Astrocyte of the spinal cord (primary cell): ENCODE measurements around the gene SPSB2.

Source experiments
- DNase-seq: peaks from one replicate; pipeline ENCODE4 v3.0.0; 2011; ENCODE audit warnings: low read depth, low spot score
- H3K4me3 ChIP-seq: 2 replicates; pipeline ENCODE4 v1.5.1; 2011; ENCODE audit warnings: low read depth, mild to moderate bottlenecking, low read length, moderate library complexity
- CTCF ChIP-seq: IDR thresholded peaks from 2 replicates; pipeline ENCODE4 v1.5.1; 2012; ENCODE audit warnings: low read depth, mild to moderate bottlenecking, low read length, inconsistent platforms
- in situ Hi-C: cut with HindIII; loops from 2 replicates; pipeline ENCODE4 v1.10.0; 2017; ENCODE audit warnings: low sequenced_read_pairs

SPSB2 gene

GRCh38 chr12:6861391-6861790 lies 11.7 kb downstream of the SPSB2 start:
- H3K4me3 ChIP-seq = no peak overlapping the region
- no peak for DNase-seq
- TF ChIP-seq CTCF = no peak
- in situ Hi-C loops = no loop called here

GRCh38 chr12:6860942-6861341 lies 12.2 kb downstream of the SPSB2 start:
- DNase-seq = no peak
- TF ChIP-seq CTCF = no peak
- in situ Hi-C loops = no loop called here
- no peak overlapping the region for H3K4me3 ChIP-seq

DNA sequence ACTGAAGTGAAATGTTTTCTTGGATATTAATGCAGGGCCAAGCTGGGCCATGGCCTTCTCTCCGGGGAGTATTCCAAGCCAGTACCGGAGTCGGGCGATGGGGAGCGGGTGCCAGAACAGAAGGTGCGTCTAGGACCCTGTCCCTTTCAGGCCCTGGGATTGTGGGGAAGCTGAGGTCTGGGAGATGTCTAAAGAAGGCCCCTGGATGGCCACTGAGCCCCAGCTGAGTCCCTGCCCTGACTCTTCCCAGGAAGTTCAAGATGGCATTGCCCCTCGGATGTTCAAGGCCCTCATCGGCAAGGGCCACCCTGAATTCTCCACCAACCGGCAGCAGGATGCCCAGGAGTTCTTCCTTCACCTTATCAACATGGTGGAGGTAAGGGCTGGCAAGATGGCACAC lies 13.0 kb downstream of the SPSB2 start:
- in situ Hi-C loops = no loop called here

DNA sequence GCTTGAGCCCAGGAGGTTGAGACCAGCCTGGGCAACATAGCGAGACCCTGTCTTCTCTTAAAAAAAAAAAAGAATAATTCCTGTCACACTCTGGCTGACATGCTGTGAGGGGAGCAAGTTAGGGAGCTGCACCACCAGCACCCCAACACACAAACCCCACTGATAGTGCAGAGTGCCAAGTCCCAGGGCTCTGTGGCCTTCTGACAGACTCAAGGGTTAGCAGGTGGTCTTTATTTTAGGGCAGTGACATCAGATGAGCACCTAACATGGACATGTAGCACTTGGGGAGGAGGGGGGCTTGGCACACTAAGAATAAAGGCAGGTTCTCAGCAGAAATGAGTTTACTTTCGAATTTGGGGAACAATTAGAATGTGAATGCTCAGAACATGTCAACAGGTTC lies 14.3 kb downstream of the SPSB2 start:
- TF ChIP-seq CTCF = no peak
- DNase-seq = no peak
- no peak overlapping the region for H3K4me3 ChIP-seq
- in situ Hi-C loops = no loop called here

More for the DNA sequence above, 13.0 kb downstream of the SPSB2 start:
- H3K4me3 ChIP-seq = no peak overlapping the region
- DNase-seq = no peak
- TF ChIP-seq CTCF = no peak

GRCh38 chr12:6855322-6855721 lies 17.8 kb downstream of the SPSB2 start:
- in situ Hi-C loops = no loop called here
- DNase-seq = no peak
- no peak overlapping the region for H3K4me3 ChIP-seq
- TF ChIP-seq CTCF = no peak

DNA sequence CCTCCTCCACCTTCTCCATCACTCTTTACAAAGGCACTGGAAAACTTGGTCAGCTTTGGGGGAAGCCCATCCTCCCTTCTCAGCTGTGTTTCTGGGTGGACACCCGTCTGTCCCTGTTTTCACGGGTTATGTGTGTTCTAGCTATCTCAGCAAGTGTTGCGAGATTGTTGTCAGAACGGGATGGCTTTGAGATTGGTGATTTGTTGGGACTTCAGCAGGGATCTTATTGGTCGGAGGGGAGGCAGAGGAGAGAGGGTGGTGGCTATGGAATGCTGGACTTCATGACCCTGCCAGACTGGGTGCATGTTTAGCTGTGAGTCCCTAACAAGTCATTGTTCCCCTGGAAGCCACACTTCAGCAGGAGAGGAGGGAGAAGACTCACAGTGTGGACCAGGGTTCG lies 19.1 kb downstream of the SPSB2 start:
- no peak for DNase-seq
- in situ Hi-C loops = no loop called here
- no peak overlapping the region for H3K4me3 ChIP-seq
- no peak for TF ChIP-seq CTCF

DNA sequence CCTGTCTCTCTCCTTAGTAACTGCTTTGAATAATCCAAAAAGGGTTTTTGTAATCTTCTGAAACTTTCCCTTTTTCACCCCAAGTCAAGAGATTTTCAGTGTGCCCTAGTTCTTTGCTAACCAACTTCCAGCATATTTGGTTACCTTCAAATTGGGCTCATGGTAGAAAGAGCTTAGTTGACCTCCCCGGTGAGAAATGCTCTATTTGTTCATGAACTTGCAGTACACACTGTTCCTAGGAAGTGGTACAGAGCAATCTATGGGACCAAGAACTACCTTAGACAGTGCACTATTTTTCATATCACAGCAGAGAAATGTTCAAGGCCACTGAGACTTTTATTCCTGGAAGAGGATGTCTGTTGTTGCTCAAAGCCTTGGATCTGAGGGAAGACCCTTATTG lies 19.5 kb downstream of the SPSB2 start:
- peak overlapping the region; percentile 83 for H3K4me3 ChIP-seq
- in situ Hi-C loops = no loop called here
- no peak for DNase-seq
- no peak for TF ChIP-seq CTCF
